Motor neuron (in vitro differentiated cells): Measurements from ENCODE around the gene SYK. TPM values are rescaled to one million over a fixed set of nuclear protein-coding genes. Genes with fewer than 3 reads are reported as not detected.

Experiments used
- ATAC-seq, 8 experiments: fragments of 200-7000 bp; cut with Tn5 transposase; replicated peaks in 6 of 8; 2 replicates each; pipeline ENCODE4 v1.8.0; 2021; ENCODE audit warnings: mild to moderate bottlenecking in 8 of 8, moderate library complexity in 8 of 8
- H3K27ac ChIP-seq, 2 donors: fragments of 250-450 bp; sonication (Bioruptor Pico); 2 replicates each; pipeline ENCODE4 v1.9.0; 2021; ENCODE audit warnings: antibody characterized with exemption in 2 of 2, mild to moderate bottlenecking in 2 of 2, moderate library complexity in 1 of 2
- H3K4me1 ChIP-seq, 2 donors: fragments of 250-450 bp; sonication (Bioruptor Pico); replicated peaks in 1 of 2; 2 replicates each; pipeline ENCODE4 v1.6.1; 2021; ENCODE audit warnings: antibody characterized with exemption in 2 of 2, mild to moderate bottlenecking in 2 of 2, moderate library complexity in 1 of 2
- H3K4me3 ChIP-seq, 5 donors: fragments of 250-450 bp; sonication (Bioruptor Pico); 2 replicates each; pipeline ENCODE4 v1.9.0; 2021; ENCODE audit warnings: antibody characterized with exemption in 5 of 5, mild to moderate bottlenecking in 5 of 5, moderate library complexity in 4 of 5
- WGBS, 10 experiments: fragments of 450-650 bp; shearing (Covaris generic); methylation state at CpG; one replicate each; pipeline ENCODE4 v1.0.0; 2022; 5-methylcytosine and 5-hydroxymethylcytosine counted together
- in situ Hi-C, 9 experiments: fragments of 400-800 bp; cut with MboI; loops; one replicate each; pipeline ENCODE4 v1.15.0; 2021; ENCODE audit warnings: low sequenced_read_pairs in 9 of 9, low pct_unique_long_range_greater_than_20kb in 2 of 9; ENCODE audit not compliant: unreplicated experiment in 9 of 9
- total RNA-seq, 8 experiments: library from RNA; unstranded; fragments of 300-600 nt; gene quantifications; 2 replicates each; pipeline versions ENCODE4 v1.2.3 to v1.2.4, GENCODE V29; 2022

The SYK gene
- total RNA-seq, 8 experiments from 2014 or later: 0.05 to 0.43 (median 0.16) TPM; not detected in 2

DNA sequence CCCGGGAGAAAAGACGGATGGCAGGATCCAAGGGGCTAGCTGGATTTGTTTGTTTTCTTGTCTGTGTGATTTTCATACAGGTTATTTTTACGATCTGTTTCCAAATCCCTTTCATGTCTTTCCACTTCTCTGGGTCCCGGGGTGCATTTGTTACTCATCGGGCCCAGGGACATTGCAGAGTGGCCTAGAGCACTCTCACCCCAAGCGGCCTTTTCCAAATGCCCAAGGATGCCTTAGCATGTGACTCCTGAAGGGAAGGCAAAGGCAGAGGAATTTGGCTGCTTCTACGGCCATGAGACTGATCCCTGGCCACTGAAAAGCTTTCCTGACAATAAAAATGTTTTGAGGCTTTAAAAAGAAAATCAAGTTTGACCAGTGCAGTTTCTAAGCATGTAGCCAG lies 94.2 kb downstream of the SYK start:
- in situ Hi-C loops: loop anchor here in 1 of 9 experiments (25.0 kb wide), 1 partner anchor 1283 kb away; the partner anchor contains the start of gene GADD45G
- WGBS, 10 experiments: 20 to 98% (median 60%) methylated on average over 1 to 7 of the region's 7 CpGs; no CpG with 5 or more reads in 1 of the 10 experiments

DNA sequence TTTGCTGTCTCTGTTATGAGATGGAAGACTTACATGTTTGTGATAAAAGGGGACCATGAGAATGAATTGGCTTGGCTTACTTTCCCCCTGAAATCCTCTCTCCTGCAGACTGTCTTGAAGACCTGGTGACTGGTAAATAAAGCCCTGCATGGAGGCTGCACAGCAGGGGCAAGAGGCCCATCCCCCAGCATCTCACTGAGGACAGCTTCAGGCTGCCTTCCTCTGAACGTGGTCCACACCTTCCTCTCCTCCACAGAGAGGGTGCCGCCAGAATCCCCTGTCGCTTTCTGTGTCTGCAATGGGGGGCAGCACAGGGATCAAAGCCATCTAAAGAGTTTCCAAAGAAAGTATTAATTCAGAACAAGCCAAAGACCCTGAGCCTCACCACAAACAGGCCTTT lies 94.6 kb downstream of the SYK start:
- H3K4me3 ChIP-seq: no peak overlapping the region
- 0 to 100% (median 62%) methylated on average over 1 to 3 of the region's 3 CpGs; no CpG with 5 or more reads in 4 of the 10 experiments for WGBS, 10 experiments
- H3K4me1 ChIP-seq: peaks cover 0 to 8% of the 10 kb centered on the region in 2 donors
- in situ Hi-C loops: loop anchor here in 1 of 9 experiments (25.0 kb wide), 1 partner anchor 1284 kb away; the partner anchor contains the start of gene GADD45G
- H3K27ac ChIP-seq: no peak overlapping the region
- ATAC-seq: no peak

More for the DNA sequence above, 94.2 kb downstream of the SYK start:
- no peak for ATAC-seq
- H3K4me1 ChIP-seq: peaks cover under 1 to 8% of the 10 kb centered on the region in 2 donors
- no peak overlapping the region for H3K4me3 ChIP-seq
- H3K27ac ChIP-seq: no peak overlapping the region

DNA sequence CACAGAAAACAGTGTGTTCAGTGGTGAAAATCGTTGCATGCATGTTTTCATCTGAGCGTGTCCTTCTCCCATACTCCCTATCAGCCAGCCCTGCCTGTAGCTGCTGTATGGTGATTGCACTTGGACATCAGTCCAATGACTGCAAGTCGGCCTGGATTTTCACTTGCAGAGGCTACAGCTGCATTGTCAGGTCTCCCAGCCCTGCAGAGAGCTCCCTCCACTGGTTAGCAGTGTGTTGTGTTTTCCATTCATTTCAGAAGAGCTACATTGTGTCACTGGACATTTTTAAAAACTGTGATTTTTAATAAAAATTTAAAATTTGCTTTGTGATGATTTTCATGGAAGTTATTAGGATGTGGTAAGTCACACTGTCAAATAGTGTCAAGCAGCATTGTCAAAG lies 96.6 kb downstream of the SYK start:
- H3K27ac ChIP-seq: no peak overlapping the region
- H3K4me3 ChIP-seq: no peak overlapping the region
- in situ Hi-C loops: loop anchor here in 1 of 9 experiments (25.0 kb wide), 1 partner anchor 1286 kb away; the partner anchor contains the start of gene GADD45G
- peak in 6 of 8 experiments; percentile 44 to 76 (median 58) for ATAC-seq
- peaks cover 0 to 2% of the 10 kb centered on the region in 2 donors for H3K4me1 ChIP-seq
- 14 to 100% (median 50%) methylated on average over 1 to 3 of the region's 3 CpGs; no CpG with 5 or more reads in 3 of the 10 experiments for WGBS, 10 experiments

DNA sequence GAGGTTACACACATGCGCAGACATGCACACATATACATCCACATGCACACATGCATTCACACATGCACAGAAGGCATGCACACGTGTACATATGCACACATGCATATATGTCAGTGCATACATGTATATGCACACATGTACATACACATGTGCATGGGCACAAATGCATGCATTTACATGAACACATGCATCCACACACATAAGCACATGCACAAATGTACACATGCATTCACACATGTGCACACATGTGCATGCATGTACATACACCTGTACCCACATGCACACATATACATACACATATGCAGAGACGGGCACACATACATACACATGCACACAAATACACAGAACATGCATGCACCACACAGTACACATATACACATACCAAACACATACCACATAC lies 97.7 kb downstream of the SYK start:
- ATAC-seq: no peak
- H3K4me3 ChIP-seq: no peak overlapping the region
- H3K27ac ChIP-seq: no peak overlapping the region
- H3K4me1 ChIP-seq: peaks cover 0 to 2% of the 10 kb centered on the region in 2 donors
- 71 to 100% (median 100%) methylated on average over 1 to 3 of the region's 3 CpGs; no CpG with 5 or more reads in 4 of the 10 experiments for WGBS, 10 experiments
- in situ Hi-C loops: loop anchor here in 1 of 9 experiments (25.0 kb wide), 1 partner anchor 1287 kb away; the partner anchor contains the start of gene GADD45G

DNA sequence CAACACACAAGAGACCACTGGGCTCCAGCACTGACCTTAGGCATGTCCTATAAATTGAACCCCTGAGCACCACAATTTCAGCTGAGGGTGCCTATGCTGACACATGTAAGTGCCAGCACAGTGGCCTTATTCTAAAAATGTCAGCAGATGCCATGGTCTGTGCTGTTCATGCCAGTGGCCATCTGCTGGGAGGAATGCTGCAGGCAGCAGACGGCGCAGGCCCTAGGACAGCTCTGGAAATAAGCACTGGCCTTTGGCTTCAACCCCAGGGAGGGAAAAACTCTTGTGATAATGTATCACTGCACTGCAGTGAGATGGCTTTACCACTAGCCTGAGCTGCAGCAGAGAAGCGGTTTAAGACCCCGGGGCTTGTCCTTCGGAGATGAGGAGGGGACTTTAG lies 98.5 kb downstream of the SYK start:
- H3K4me3 ChIP-seq: no peak overlapping the region
- H3K4me1 ChIP-seq: peaks cover 0 to 2% of the 10 kb centered on the region in 2 donors
- in situ Hi-C loops: loop anchor here in 6 of 9 experiments (25.0 kb wide), 8 partner anchors 112 to 1062 kb away; partner anchors contain the start of genes AUH (in 1 of the 6) and ROR2 (in 1 of the 6)
- ATAC-seq: peak in 4 of 8 experiments; percentile 32 to 64 (median 46)
- no peak overlapping the region for H3K27ac ChIP-seq
- 14 to 100% (median 65%) methylated on average over 1 to 4 of the region's 5 CpGs; no CpG with 5 or more reads in 2 of the 10 experiments for WGBS, 10 experiments

DNA sequence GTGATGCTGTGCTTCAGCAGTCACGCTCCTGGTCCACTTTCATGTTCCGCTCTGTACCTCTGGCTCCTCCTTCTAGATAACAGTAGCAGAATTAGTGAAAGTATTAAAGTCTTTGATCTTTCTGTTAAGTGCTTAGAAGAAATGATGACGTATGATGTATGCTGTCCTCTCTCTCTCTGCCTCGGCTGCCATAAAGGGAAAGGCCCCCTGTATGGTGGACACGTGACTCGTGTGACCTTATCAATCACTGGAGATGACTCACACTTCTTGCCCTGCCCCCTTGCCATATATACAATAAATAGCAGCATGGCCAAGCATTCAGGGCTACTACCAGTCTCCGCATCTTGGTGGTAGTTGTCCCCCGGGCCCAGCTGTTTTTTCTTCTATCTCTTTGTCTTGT lies 100.3 kb downstream of the SYK start:
- ATAC-seq: no peak
- 40 to 100% (median 90%) methylated on average over 1 to 6 of the region's 8 CpGs; no CpG with 5 or more reads in 1 of the 10 experiments for WGBS, 10 experiments
- H3K27ac ChIP-seq: no peak overlapping the region
- no peaks in the 10 kb centered on the region for H3K4me1 ChIP-seq
- in situ Hi-C loops: loop anchor here in 6 of 9 experiments (25.0 kb wide), 8 partner anchors 110 to 1060 kb away; partner anchors contain the start of genes AUH (in 1 of the 6) and ROR2 (in 1 of the 6)
- H3K4me3 ChIP-seq: no peak overlapping the region

DNA sequence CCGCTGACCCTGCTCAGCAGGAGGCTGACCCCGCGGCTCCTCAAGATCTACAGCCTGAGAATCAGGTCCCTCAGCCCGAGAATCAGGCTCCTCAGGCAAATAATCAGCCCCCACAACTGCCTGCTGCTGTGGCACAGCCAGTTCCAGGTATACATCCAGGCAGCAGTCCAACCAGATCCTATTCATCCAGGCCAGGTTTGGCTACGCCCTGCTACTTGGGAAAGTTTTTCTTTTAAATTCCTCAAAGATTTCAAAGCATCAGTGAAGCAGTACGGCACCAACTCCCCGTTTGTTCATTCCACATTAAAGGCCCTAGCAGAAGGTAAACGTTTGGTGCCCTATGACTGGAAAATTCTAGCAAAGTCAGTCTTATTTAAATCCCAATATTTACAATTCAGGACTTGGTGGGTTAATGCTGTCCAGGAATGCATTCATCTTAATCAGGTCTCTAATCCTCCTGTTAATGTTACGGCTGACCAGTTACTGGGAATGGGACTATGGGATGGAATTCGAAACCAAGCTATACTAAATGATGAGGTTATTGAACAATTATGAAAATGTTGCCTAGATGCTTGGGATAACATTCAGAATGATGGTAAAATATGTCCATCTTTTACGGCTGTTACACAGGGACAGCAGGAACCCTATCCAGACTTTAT lies 102.3 kb downstream of the SYK start:
- WGBS, 10 experiments: 40 to 92% (median 80%) methylated on average over 2 to 7 of the region's 11 CpGs; no CpG with 5 or more reads in 1 of the 10 experiments
- H3K4me3 ChIP-seq: no peak overlapping the region
- no peaks in the 10 kb centered on the region for H3K4me1 ChIP-seq
- in situ Hi-C loops: loop anchor here in 6 of 9 experiments (25.0 kb wide), 8 partner anchors 108 to 1058 kb away; partner anchors contain the start of genes AUH (in 1 of the 6) and ROR2 (in 1 of the 6)
- ATAC-seq: no peak
- H3K27ac ChIP-seq: no peak overlapping the region

DNA sequence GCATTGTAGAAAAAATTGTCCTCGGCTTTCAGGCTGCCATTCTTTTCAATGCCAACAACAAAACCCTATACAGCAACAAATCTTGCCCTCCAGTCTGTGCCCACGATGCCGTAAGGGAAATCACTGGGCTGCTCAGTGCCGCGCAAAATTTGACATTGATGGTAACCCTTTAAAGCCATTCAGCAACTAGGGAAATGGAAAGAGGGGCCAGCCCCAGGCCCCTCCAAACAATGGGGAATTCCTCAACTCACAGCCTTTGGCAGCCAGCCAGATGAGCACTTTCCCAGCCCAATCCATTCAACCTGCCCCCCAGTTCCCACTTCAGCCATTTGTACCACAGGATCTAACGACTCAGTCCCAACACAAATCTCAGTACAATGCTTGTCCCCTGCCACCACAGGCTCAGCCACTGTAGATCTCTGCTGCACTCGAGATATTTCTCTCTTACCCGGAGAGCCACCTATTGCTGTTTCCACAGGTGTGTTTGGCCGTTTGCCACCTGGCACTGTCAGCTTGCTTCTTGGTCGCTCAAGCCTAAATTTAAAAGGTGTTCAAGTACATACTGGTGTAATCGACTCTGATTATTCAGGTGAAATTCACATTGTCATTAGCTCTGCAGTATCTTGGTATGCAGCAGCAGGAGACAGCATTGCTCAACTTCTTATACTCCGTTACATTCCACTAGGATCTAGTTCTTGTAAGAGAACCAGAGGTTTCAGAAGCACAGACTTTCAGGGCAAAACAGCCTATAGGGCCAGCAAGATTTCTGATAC lies 103.3 kb downstream of the SYK start:
- peak in 4 of 8 experiments; percentile 17 to 59 (median 39) for ATAC-seq
- in situ Hi-C loops: loop anchor here in 6 of 9 experiments (25.0 kb wide), 8 partner anchors 107 to 1057 kb away; partner anchors contain the start of genes AUH (in 1 of the 6) and ROR2 (in 1 of the 6)
- no peak overlapping the region for H3K27ac ChIP-seq
- no peaks in the 10 kb centered on the region for H3K4me1 ChIP-seq
- H3K4me3 ChIP-seq: no peak overlapping the region
- WGBS, 10 experiments: 40 to 100% (median 80%) methylated on average over 1 to 7 of the region's 12 CpGs; no CpG with 5 or more reads in 1 of the 10 experiments

DNA sequence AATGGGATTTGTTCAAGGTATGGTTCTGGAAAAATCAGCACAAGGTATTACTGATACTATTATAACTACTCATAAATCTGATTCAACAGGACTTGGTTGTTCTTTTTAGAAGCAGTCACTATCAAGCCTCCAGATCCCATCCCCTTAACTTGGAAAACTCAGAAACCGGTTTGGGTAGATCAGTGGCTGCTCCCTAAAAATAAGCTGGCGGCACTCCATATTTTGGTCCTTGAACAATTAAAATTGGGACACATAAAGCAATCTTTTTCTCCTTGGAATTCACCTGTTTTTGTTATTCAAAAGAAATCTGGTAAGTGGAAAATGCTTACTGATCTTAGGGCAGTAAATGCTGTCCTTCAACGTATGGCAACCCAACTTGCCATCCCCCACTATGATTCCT lies 104.2 kb downstream of the SYK start:
- in situ Hi-C loops: loop anchor here in 6 of 9 experiments (25.0 kb wide), 8 partner anchors 106 to 1056 kb away; partner anchors contain the start of genes AUH (in 1 of the 6) and ROR2 (in 1 of the 6)

DNA sequence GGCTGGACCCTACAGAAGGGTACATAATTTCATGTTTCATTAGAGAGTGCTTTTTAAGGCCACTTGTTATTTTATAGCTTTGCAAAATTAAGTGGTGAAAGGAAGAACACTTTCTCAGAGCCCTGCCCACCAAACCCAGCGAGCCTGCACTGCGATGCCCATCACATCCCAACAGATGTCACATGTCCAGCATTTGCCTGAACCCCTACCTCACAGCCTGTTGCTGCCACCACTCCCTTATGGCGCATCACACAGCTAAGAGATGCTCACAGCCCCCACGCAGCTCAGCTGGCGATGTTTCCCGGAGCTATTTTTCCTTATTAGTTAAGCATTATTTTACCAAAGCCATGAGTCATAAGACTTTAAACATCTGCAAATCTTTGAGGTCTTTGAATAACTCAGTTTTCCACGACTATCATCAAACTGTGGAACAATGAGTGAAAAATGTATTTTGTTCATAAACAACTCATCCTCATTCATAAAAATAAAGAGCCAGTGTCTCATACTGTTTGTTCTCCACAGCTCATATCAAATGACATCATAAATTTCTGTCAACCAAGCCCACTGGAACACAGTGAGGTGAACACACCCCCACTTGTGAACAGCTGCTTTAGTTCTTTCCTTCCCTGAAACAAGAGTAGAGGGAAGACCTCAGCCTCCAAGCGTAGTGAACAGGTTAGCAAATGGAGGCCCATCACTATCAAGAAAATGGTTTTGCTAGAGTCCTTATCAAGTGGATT lies 104.9 kb downstream of the SYK start:
- 44 to 100% (median 80%) methylated on average over 1 to 6 of the region's 8 CpGs for WGBS, 10 experiments
- in situ Hi-C loops: loop anchor here in 6 of 9 experiments (25.0 kb wide), 8 partner anchors 106 to 1056 kb away; partner anchors contain the start of genes AUH (in 1 of the 6) and ROR2 (in 1 of the 6)
- peak in 1 of 8 experiments; percentile 48 for ATAC-seq
- Histone ChIP-seq H3K27ac (no peak overlapping the region), H3K4me3 (no peak overlapping the region), H3K4me1 (no peaks in the 10 kb centered on the region)

More for the DNA sequence above, 104.2 kb downstream of the SYK start:
- Histone ChIP-seq H3K4me3 (no peak overlapping the region), H3K4me1 (no peaks in the 10 kb centered on the region), H3K27ac (no peak overlapping the region)
- no peak for ATAC-seq
- 53 to 100% (median 97%) methylated on average over 1 to 3 of the region's 3 CpGs; no CpG with 5 or more reads in 1 of the 10 experiments for WGBS, 10 experiments

DNA sequence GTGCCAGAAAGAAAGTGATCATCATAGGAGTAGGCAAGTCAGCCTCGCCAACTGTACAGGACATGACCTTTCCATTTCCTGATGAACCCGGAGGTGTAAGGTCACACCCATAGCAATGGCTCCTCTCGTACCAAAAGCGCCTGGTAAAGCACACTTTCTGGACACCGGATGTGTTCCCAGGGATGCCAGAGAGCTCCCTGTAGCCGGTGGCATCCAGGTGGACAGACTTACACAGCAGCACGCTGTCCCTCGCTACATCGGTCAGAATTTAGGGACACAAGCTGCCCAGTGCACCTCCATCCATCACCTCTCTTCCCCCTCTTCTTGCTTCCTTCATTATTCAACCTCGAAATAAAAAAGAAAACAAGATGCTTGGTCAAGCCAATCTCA lies 105.4 kb downstream of the SYK start:
- in situ Hi-C loops: loop anchor here in 6 of 9 experiments (25.0 kb wide), 8 partner anchors 105 to 1055 kb away; partner anchors contain the start of genes AUH (in 1 of the 6) and ROR2 (in 1 of the 6)
- Histone ChIP-seq H3K27ac (no peak overlapping the region), H3K4me1 (no peaks in the 10 kb centered on the region), H3K4me3 (no peak overlapping the region)
- no peak for ATAC-seq
- 0 to 100% (median 68%) methylated on average over 1 to 7 of the region's 10 CpGs; no CpG with 5 or more reads in 2 of the 10 experiments for WGBS, 10 experiments
